ENCODE data around the gene GPC1.

DNA sequence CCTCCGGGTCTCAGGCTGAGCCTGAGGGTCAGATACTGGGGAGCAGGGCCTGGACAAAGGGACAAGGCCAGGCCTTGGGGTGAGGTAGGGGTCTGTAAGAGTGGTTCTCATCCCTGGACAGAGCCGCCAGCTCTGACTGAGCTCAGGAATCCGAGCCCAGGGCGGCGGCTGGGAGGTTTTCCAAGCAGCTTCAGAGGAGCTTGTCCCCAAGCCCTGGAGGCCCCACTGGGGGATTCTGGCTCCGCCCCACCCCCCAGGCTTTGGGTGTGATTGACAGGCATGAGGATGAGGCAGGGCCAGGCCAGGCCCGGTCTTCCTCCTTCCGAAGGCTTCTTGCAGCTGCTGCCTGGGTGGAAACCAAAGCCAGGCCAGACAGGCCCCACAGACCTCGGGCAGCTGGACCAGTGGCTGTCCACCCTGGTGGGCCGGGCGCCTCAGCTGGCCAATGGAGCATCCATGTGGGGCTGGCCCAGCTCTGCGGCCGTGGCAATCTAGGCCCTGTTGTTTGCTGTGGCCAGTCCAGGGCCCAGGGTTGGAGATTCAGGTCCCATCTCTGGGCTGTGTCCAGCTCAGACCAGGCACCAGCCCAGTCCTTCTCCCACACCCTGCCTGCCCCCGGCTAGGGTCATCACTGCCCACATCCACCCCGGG, 23.1 kb upstream of the GPC1 start:
- TF ChIP-seq, protein P1, sequence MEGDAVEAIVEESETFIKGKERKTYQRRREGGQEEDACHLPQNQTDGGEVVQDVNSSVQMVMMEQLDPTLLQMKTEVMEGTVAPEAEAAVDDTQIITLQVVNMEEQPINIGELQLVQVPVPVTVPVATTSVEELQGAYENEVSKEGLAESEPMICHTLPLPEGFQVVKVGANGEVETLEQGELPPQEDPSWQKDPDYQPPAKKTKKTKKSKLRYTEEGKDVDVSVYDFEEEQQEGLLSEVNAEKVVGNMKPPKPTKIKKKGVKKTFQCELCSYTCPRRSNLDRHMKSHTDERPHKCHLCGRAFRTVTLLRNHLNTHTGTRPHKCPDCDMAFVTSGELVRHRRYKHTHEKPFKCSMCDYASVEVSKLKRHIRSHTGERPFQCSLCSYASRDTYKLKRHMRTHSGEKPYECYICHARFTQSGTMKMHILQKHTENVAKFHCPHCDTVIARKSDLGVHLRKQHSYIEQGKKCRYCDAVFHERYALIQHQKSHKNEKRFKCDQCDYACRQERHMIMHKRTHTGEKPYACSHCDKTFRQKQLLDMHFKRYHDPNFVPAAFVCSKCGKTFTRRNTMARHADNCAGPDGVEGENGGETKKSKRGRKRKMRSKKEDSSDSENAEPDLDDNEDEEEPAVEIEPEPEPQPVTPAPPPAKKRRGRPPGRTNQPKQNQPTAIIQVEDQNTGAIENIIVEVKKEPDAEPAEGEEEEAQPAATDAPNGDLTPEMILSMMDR (IDR thresholded peaks at IDR 0.05 in 8 of 11, conservative IDR thresholded peaks at IDR 0.05 in 3 of 11): no peak
- TF ChIP-seq POLR2AphosphoS5 (IDR thresholded peaks at IDR 0.05): no peak
- TF ChIP-seq POLR2A (IDR thresholded peaks at IDR 0.05): no peak
